HepG2 (cell line): Measurements from ENCODE around the gene DNAJA3. TPM values are rescaled to one million over a fixed set of nuclear protein-coding genes. Genes with fewer than 3 reads are reported as not detected.

Source experiments
- CREM ChIP-seq, 2 experiments: sonication (generic) in 1 of 2; formaldehyde crosslinking in 1 of 2; IDR thresholded peaks; 2 replicates each; pipeline versions ENCODE4 v1.4.0 to v1.6.1; 2016 to 2020; ENCODE audit warnings: antibody characterized with exemption in 1 of 2, mild to moderate bottlenecking in 1 of 2, missing genetic modification reagents in 1 of 2
- GATAD2A ChIP-seq: IDR thresholded peaks from 2 replicates; pipeline ENCODE4 v1.6.1; 2016
- HMGA1 ChIP-seq: sonication (generic); formaldehyde crosslinking; conservative IDR thresholded peaks from 2 replicates; pipeline ENCODE4 v1.4.0; 2020; ENCODE audit warnings: missing genetic modification reagents
- HNF4A ChIP-seq: sonication (generic); formaldehyde crosslinking; IDR thresholded peaks from 2 replicates; pipeline ENCODE4 v1.4.0; 2020; ENCODE audit warnings: missing genetic modification reagents
- HNF4G ChIP-seq, 2 experiments: sonication (generic) in 1 of 2; formaldehyde crosslinking in 1 of 2; IDR thresholded peaks; 2 replicates each; pipeline versions ENCODE4 v1.4.0 to v1.6.1; 2011 to 2020; ENCODE audit warnings: borderline replicate concordance in 2 of 2, low read depth in 2 of 2, mild to moderate bottlenecking in 2 of 2, low read length in 1 of 2, missing genetic modification reagents in 1 of 2, moderate library complexity in 1 of 2
- HNRNPH1 ChIP-seq: fragments of 200-400 bp; formaldehyde crosslinking; optimal IDR thresholded peaks from 2 replicates; pipeline ENCODE3; 2017; ENCODE audit warnings: mild to moderate bottlenecking, low read depth, low read length
- KDM5B ChIP-seq: sonication (generic); formaldehyde crosslinking; IDR thresholded peaks from 2 replicates; pipeline ENCODE4 v1.4.0; 2020; ENCODE audit warnings: missing genetic modification reagents, mild to moderate bottlenecking, borderline replicate concordance
- MBD4 ChIP-seq: IDR thresholded peaks from 2 replicates; pipeline ENCODE4 v1.6.1; 2012; ENCODE audit warnings: low read length, inconsistent platforms, borderline replicate concordance
- MXD1 ChIP-seq: sonication (generic); formaldehyde crosslinking; IDR thresholded peaks from 2 replicates; pipeline ENCODE4 v1.4.0; 2020; ENCODE audit warnings: mild to moderate bottlenecking, missing genetic modification reagents
- NCOR1 ChIP-seq: fragments of 200-600 bp; sonication (generic); IDR thresholded peaks from 2 replicates; pipeline ENCODE4 v1.7.0; 2017; ENCODE audit warnings: antibody characterized with exemption, low read length, borderline replicate concordance
- NFIB ChIP-seq: sonication (generic); formaldehyde crosslinking; IDR thresholded peaks from 2 replicates; pipeline ENCODE4 v1.9.0; 2021; ENCODE audit warnings: missing genetic modification reagents, mild to moderate bottlenecking, borderline replicate concordance
- NFYC ChIP-seq: IDR thresholded peaks from 2 replicates; pipeline ENCODE4 v1.6.1; 2016; ENCODE audit warnings: missing genetic modification reagents, missing compliant biosample characterization
- REXO4 ChIP-seq: sonication (generic); formaldehyde crosslinking; IDR thresholded peaks from 2 replicates; pipeline ENCODE4 v1.8.0; 2022; ENCODE audit warnings: missing genetic modification reagents, mild to moderate bottlenecking, borderline replicate concordance
- RFXAP ChIP-seq: sonication (generic); formaldehyde crosslinking; IDR thresholded peaks from 2 replicates; pipeline ENCODE4 v1.4.0; 2020; ENCODE audit warnings: missing genetic modification reagents, borderline replicate concordance
- ZBTB40 ChIP-seq, 2 experiments: fragments of 450-650 bp in 1 of 2; sonication (generic) in 1 of 2; formaldehyde crosslinking in 1 of 2; IDR thresholded peaks; 2 replicates each; pipeline versions ENCODE4 v1.6.1 to v1.8.0; 2016 to 2022; ENCODE audit warnings: antibody characterized with exemption in 1 of 2, mild to moderate bottlenecking in 1 of 2, missing genetic modification reagents in 1 of 2
- ZMYM4 ChIP-seq: sonication (generic); formaldehyde crosslinking; IDR thresholded peaks from 2 replicates; pipeline ENCODE4 v1.8.1; 2023; ENCODE audit warnings: mild to moderate bottlenecking, missing genetic modification reagents
- ZNF12 ChIP-seq: sonication (generic); formaldehyde crosslinking; IDR thresholded peaks from 2 replicates; pipeline ENCODE4 v1.5.0; 2020; ENCODE audit warnings: missing genetic modification reagents
- ZNF296 ChIP-seq: sonication (generic); formaldehyde crosslinking; conservative IDR thresholded peaks from 2 replicates; pipeline ENCODE4 v1.5.0; 2020; ENCODE audit warnings: mild to moderate bottlenecking, missing genetic modification reagents
- ZNF326 ChIP-seq: sonication (generic); formaldehyde crosslinking; IDR thresholded peaks from 2 replicates; pipeline ENCODE4 v1.4.0; 2020; ENCODE audit warnings: missing genetic modification reagents, borderline replicate concordance
- ZNF557 ChIP-seq: sonication (generic); formaldehyde crosslinking; IDR thresholded peaks from 2 replicates; pipeline ENCODE4 v1.4.0; 2020; ENCODE audit warnings: missing genetic modification reagents
- ZNF558 ChIP-seq: sonication (generic); formaldehyde crosslinking; IDR thresholded peaks from 2 replicates; pipeline ENCODE4 v1.9.0; 2022; ENCODE audit warnings: mild to moderate bottlenecking, missing genetic modification reagents, borderline replicate concordance
- polyA plus RNA-seq, 8 experiments: library from polyadenylated mRNA; depleted of rRNA in 3 of 8; stranded (reverse) in 7 of 8; unstranded in 1 of 8; fragments of >200 nt; fragmentation: Illumina TruSeq in 4 of 8; extraction: Trizol in 4 of 8; gene quantifications; 2 replicates each; pipeline versions ENCODE4 v1.2.1 to v1.2.3, GENCODE V29; 2011 to 2016; ENCODE audit warnings: low read depth in 4 of 8, missing spikeins in 1 of 8, mixed read lengths in 1 of 8; ENCODE audit not compliant: insufficient read depth in 1 of 8
- total RNA-seq, 5 experiments: library from RNA; depleted of rRNA; stranded (reverse); fragments of >200 nt; fragmentation: Illumina TruSeq; extraction: Trizol; gene quantifications; 2 replicates each; pipeline ENCODE4 v1.2.3, GENCODE V29; 2016; ENCODE audit warnings: low read depth in 1 of 5

Gene DNAJA3
- total and polyA plus RNA-seq, 2 of the 13 experiments (the other 11 are each of a cell fraction or from before 2014, with no cell fraction given): 77.0 to 83.3 TPM

- no peak for TF ChIP-seq MXD1 (CRISPR knock-in tag)
- no peak for TF ChIP-seq REXO4 (CRISPR knock-in tag)
- TF ChIP-seq GATAD2A (CRISPR knock-in tag): no peak
- TF ChIP-seq ZNF12 (CRISPR knock-in tag): no peak
- TF ChIP-seq MBD4: no peak
- TF ChIP-seq RFXAP: no peak
- TF ChIP-seq HNF4G (IDR thresholded peaks at IDR 0.05; ENCODE audit: borderline replicate concordance, low read depth, low read length): no peak
- TF ChIP-seq HNF4G (CRISPR knock-in tag; IDR thresholded peaks at IDR 0.05; ENCODE audit: borderline replicate concordance, low read depth): no peak
- TF ChIP-seq ZNF296 (CRISPR knock-in tag): no peak
- no peak for TF ChIP-seq CREM (IDR thresholded peaks at IDR 0.05)
- TF ChIP-seq CREM (CRISPR knock-in tag; IDR thresholded peaks at IDR 0.05): no peak
- TF ChIP-seq HNF4A (CRISPR knock-in tag): no peak
- no peak for TF ChIP-seq NFYC (CRISPR knock-in tag)
- TF ChIP-seq ZNF326: no peak
- no peak for TF ChIP-seq ZMYM4 (CRISPR knock-in tag)
- no peak for TF ChIP-seq HMGA1 (CRISPR knock-in tag)
- TF ChIP-seq ZNF557 (CRISPR knock-in tag): no peak
- TF ChIP-seq NFIB: no peak
- TF ChIP-seq HNRNPH1: no peak
- no peak for TF ChIP-seq KDM5B (CRISPR knock-in tag)
- TF ChIP-seq NCOR1: no peak
- no peak for TF ChIP-seq ZNF558 (CRISPR knock-in tag)
- no peak for TF ChIP-seq ZBTB40 (IDR thresholded peaks at IDR 0.05)
- TF ChIP-seq ZBTB40 (CRISPR knock-in tag; IDR thresholded peaks at IDR 0.05): no peak
These were observed 44.4 kb upstream of the DNAJA3 start (continued) for GRCh38 chr16:4381072-4381934.
